ENCODE data around the gene GCK.

Gene GCK

GRCh38 chr7:44158096-44158872 lies 31.0 kb downstream of the GCK start:
- no peaks in the 10 kb centered on the region for H3K9me3 ChIP-seq
- no peaks in the 10 kb centered on the region for H3K36me3 ChIP-seq
- no peak for TF ChIP-seq CTCF (IDR thresholded peaks at IDR 0.05)
- H3K27me3 ChIP-seq, result no peaks in the 10 kb centered on the region
- H3K4me3 ChIP-seq, result no peak overlapping the region
- H3K27ac ChIP-seq, result no peak overlapping the region
- H3K4me1 ChIP-seq, result no peaks in the 10 kb centered on the region
- intact Hi-C loops (cut with DNase I; ENCODE audit: low total_unique reads), result no loop called here
- peak in 1 of 2 donors; percentile 60 for DNase-seq

GRCh38 chr7:44157116-44158080 lies 31.8 kb downstream of the GCK start:
- no peak overlapping the region for H3K27ac ChIP-seq
- DNase-seq, result peak in 1 of 2 donors; percentile 54
- no peak for TF ChIP-seq CTCF (IDR thresholded peaks at IDR 0.05)

DNA sequence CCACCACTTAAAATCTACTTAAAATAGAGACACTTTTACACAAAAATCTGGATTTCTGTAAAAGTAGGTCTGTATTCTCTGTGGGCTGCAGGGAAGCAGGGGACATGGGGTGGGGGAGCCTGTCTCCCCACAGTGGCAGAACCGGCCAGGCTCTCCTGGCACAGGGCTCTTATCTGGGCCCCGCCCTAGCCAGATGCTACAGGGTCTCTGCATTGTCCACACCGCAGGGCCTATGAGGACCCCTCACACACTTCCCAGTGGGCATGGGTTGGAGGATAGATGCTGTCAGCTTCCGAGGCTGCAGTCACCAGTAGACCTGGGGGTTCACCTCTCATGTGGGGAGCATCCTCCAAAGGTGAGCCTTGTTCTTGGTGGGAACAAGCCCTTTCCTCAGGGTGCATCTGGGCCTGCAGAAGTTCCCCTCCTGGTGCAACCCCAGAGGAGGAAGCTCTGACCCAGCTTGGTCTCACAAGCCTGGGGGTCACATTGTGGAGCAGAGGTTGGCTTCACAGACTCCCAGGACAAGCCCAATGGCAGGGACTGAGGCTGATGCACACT lies 32.7 kb downstream of the GCK start:
- Histone ChIP-seq H3K4me1 (no peaks in the 10 kb centered on the region), H3K9me3 (no peaks in the 10 kb centered on the region), H3K27me3 (no peaks in the 10 kb centered on the region), H3K27ac (no peak overlapping the region), H3K4me3 (no peak overlapping the region), H3K36me3 (no peaks in the 10 kb centered on the region)
- intact Hi-C loops (cut with DNase I; ENCODE audit: low total_unique reads), result no loop called here
- DNase-seq, result peak in 1 of 2 donors; percentile 34
- TF ChIP-seq CTCF (IDR thresholded peaks at IDR 0.05), result no peak

More at GRCh38 chr7:44157116-44158080, 31.8 kb downstream of the GCK start:
- intact Hi-C loops (cut with DNase I; ENCODE audit: low total_unique reads), result no loop called here
- Histone ChIP-seq H3K4me1 (no peaks in the 10 kb centered on the region), H3K9me3 (no peaks in the 10 kb centered on the region), H3K27me3 (no peaks in the 10 kb centered on the region), H3K4me3 (no peak overlapping the region), H3K36me3 (no peaks in the 10 kb centered on the region)

GRCh38 chr7:44155191-44156185 lies 33.8 kb downstream of the GCK start:
- Histone ChIP-seq H3K4me1 (no peaks in the 10 kb centered on the region), H3K27ac (no peak overlapping the region), H3K36me3 (no peaks in the 10 kb centered on the region), H3K9me3 (no peaks in the 10 kb centered on the region), H3K27me3 (no peaks in the 10 kb centered on the region), H3K4me3 (no peak overlapping the region)
- intact Hi-C loops (cut with DNase I; ENCODE audit: low total_unique reads), result no loop called here
- TF ChIP-seq CTCF (IDR thresholded peaks at IDR 0.05), result no peak
- peak in 1 of 2 donors; percentile 53 for DNase-seq

DNA sequence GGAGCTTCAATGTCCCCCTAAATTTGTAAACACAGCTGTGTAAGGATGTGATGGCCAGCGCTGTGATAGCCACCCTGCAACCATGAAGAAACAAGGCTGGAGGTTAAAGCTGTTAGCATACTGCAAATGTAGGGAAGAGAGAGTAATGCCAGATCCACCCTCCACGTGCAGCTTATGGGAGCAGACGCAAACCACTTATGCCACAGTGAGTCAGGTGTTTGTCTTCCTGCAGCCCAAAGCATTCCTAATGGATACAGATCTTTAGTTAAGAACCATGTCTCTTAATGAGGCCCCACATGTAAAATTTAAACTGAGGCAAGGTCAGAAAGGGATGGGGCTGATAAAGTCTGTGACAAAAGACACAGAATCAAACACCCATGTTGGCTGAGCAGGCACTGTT lies 34.5 kb downstream of the GCK start:
- no peaks in the 10 kb centered on the region for H3K36me3 ChIP-seq
- H3K4me3 ChIP-seq, result no peak overlapping the region
- H3K27ac ChIP-seq, result no peak overlapping the region
- TF ChIP-seq CTCF (IDR thresholded peaks at IDR 0.05), result no peak
- DNase-seq, result peak in 1 of 2 donors; percentile 15
- no peaks in the 10 kb centered on the region for H3K27me3 ChIP-seq
- intact Hi-C loops (cut with DNase I; ENCODE audit: low total_unique reads), result no loop called here
- H3K4me1 ChIP-seq, result no peaks in the 10 kb centered on the region
- H3K9me3 ChIP-seq, result no peaks in the 10 kb centered on the region

Measured in tibial artery (tissue), 4 donors.